Measurements from ENCODE around the gene UGT1A5.

UGT1A5 gene

GRCh38 chr2:233811732-233812131 lies 99.0 kb downstream of the UGT1A5 start:
- no peak for FAIRE-seq

GRCh38 chr2:233813236-233814055 lies 100.7 kb downstream of the UGT1A5 start:
- no peak for FAIRE-seq

DNA sequence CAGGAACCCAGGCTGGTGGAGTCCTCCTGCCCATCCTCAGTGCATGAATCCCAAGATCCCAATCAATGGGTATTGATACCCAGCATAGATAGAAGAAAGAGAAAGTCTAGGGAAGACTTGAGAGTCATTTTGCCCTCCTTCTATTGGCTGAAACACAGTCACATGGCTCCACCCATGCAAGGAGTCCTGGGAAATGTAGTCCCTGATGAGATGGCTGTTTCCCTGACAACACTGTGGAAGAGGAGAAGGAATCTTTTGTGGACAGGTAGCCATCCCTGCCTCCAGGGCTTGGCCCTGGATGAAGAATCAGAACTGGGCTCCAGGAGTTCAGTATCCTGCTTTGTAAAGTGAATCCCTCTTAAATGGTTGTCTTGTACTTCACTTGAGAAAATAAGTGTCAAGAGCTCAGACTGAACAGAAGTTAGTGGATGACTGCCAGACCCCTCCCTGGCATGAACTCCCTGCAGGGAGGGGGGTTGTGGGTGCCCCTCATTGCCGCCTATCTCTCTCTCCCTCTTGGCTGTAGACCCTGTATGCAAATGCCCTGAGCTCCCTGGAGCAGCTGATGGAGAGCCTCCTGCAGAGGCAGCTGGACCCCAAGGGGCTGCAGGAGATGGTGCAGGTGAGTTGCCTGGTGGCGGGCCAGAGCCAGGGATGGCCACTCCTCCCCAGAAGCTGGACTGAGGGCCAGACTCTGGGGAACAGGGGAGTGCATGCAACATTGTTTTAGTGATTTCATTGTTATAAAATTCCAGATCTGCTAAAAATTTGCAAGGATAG lies 101.5 kb downstream of the UGT1A5 start:
- no peak for FAIRE-seq

DNA sequence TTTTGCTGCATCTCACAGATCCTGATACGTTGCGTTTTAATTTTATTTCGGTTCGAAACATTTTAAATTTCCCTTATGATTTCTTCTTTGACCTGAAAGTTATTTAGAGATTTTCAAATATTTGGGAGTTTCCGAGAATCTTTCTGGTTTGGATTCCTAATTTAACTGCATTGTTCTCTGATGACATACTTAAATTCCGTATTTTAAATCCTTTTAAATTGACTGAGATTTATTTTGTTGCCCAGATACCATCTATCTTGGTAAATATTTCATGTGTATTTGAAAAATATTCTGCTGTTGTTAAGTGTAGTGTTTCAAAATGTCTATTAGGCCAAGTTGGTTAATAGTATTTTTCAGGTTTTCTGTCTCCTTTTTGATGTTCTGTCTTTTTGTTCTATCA lies 103.2 kb downstream of the UGT1A5 start:
- no peak for FAIRE-seq

- no peak for FAIRE-seq
Measured at GRCh38 chr2:233816334-233816733, 103.6 kb downstream of the UGT1A5 start.

GRCh38 chr2:233816771-233817170 lies 104.1 kb downstream of the UGT1A5 start:
- no peak for FAIRE-seq

DNA sequence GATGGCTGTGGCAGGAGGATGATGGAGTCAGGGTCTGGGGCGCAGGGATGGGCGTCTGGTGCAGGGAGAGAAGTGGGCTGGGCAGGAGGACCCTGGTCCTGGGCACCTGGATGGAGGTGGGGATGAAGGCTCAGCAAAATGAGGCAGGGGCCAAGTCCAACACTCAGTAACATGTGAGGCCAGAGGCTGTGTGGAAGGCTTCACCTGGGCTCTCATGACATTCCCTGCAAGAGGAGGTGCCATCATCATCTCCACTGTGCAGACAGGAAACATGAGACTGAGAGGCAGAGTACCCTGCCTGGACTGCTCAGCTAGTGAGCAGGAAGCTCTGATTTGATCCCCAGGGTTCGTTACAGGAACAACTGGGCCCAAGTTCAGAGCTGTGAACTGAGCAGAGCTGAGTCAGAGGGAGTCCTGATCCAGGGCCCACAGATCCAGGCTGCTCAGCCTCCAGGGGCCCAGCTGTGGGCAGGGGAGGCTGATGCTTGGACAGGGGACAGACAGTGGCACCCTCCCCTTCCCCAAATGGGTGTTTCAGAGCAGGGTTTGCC lies 104.7 kb downstream of the UGT1A5 start:
- FAIRE-seq, result no peak

DNA sequence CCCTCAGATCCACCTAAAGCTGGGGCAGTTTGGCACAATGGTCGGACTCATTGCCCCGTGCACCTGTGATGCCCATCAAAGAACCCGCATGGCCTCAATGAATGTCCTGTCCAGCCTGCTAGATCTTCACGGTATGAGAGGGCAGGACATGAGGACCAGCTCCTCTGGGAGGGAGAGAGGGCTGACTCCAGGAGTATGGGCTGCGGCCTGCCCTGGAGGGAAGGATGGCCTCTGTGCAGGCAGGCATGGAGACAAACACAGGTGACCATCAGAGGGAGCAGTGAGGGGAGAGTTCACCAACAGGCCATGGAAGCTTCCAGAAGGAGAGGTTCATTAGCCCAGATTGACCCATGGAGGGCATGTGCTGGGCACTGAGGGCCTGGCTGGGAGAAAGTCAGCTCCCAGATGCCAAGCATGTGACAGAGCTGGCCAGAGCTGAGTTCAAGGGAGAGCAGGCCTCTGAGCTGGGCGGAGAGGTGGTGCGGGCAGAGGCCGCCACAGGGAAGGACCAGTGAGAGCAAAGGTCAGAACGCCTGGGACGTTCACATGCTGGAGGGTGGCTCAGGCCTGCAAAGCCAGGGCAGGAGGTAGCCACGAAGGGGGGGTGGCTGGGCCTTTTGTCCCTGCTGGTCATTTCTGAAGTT lies 105.4 kb downstream of the UGT1A5 start:
- FAIRE-seq, result no peak

DNA sequence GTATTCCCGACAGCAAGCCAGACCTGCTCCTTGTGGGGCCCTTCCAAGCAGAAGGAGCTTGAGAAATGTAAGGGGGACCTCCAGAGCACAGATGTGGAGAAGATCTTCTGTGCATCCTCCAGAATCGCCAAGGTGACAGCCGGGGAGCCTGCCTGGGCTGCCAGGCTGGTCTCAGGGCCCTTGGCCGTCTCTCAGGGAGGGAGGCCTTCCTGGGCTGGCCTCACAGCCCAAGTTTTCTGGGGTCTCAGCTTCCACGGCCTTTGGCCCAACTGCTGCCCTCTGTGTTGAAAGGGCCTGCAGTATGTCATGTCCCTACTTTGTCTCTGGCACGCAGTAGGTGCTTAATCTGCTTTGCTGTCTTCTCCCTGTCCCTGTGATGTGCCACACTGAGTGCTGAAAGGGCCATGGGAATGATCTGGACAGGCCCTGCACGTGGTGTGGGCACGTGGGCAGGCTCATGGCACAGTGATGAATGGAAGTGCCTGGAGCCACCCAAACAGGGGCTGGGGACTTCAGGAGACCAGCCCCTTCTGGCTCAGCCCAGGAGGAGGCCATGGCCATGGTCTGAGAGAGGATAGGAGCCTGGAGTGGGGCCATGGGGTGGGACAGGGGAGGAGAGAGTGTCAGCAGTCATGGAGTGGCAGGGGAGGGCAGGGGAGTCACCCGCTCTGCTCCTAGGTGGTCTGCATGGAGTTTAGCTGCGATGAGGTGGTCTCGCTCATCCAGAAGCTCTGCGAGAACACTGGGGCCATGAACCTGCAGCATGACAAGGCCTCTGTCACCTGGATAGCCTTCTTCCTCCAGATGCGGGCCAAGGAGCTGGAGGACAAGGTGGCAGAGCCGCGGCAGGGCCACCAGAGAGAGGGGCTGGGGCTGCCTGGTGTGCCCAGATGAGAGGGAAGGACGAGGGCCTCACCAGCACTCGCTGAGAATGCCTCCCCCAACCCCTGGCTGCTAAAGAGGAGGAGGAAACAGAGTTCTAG lies 106.2 kb downstream of the UGT1A5 start:
- no peak for FAIRE-seq

GRCh38 chr2:233819884-233820773 lies 107.4 kb downstream of the UGT1A5 start:
- FAIRE-seq, result no peak

DNA sequence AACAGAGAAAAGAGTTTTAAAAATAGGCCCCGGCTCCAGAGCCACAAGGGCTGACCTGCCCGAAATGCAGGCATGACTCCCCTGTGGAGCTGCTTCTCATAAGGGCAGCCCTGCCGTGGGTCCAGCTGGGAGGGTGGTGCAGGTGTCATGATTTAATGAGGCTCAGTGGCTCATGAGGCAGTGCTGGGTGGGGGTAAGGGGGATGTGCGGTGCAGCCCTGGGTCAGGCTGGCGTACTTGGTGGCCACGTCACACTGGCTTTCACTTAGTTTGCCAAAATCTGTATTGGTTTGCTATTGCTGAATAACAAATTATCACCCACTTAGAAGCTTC lies 108.0 kb downstream of the UGT1A5 start:
- FAIRE-seq, result no peak

DNA sequence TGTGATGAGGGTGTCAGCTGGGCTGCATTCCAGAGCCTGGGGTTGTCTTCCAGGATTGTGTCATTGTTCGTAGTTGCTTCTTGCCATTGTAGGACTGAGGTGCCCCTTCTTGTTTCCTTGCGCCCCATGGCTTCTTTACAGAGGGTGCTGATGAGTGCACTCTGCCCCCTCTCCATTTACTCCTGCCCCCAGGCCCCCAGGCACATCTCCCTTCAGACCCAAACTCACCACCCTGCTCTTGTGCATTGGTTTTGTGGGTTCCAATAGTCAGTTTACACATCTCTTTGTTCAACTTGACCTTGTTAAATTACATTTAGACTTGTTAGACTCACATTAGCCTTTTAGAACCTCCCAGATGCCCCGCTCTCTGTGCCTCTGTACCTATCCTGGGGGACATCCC lies 108.5 kb downstream of the UGT1A5 start:
- FAIRE-seq, result no peak

DNA sequence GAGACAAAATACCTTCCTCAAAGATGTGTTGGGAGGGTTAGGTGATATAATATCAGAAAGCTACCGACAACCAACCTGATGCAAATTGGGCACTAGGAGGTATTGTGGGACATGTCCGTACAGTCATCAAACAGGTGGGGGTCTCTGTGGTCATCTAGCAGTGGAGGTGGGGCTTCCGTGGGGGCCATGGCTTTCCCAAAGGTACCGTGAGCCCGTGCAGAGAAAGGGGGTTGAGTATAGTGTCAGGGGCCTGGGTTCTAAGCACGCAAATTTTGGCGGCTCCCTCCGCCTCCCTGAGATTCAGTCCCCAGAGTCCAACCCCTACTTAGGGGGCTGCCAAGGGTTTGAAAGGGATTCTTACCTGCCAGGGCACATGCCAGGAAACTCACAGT lies 109.0 kb downstream of the UGT1A5 start:
- FAIRE-seq, result no peak

DNA sequence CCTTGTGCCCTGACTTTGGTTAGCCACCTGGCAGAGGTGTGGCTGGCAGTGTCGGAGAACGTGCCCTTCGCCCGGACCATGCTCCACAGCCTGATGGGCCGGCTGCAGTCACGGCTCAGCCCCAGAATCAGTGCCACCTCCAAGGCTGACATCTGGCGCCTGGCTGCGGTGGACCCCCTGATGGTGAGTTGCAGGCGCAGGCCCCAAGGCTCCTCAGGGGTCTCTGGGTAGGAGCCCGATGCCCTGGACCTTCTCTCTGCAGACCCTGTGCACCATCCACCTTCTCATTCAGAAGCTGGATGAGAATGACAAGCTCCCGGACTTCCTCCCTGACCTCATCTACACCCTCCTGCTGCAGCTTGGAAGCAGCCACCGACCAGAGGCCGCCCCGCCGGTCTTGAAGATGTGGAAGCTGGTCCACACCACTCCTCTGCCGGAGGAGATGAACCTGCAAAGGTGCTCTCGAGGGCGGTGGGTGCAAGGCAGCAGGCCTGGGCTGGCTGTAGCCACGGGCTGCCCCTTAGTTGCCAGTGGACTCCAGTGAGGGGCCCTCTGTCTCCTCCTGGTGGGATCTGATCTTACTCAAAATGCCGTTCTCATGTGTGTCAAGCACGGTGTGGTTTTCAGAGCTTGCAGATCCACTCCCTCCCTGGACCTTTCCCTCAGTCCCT lies 109.5 kb downstream of the UGT1A5 start:
- FAIRE-seq, result no peak

All from colon (tissue), 2 donors.